Activated CD8-positive, alpha-beta memory T cell treated with anti-CD3 and anti-CD28 coated beads for 4 hours (primary cell): ENCODE data around the gene TSHZ2.
"Not testable (repeated sequence)": the region's sequence is repeated elsewhere in the genome, so short reads cannot be mapped to it uniquely, and the experiment has no call there.

Experiments used
- DNase-seq, 2 donors: peaks; one replicate each; pipeline ENCODE4 v3.0.0-alpha.2; 2020; ENCODE audit warnings: low read depth in 2 of 2

TSHZ2 gene

DNA sequence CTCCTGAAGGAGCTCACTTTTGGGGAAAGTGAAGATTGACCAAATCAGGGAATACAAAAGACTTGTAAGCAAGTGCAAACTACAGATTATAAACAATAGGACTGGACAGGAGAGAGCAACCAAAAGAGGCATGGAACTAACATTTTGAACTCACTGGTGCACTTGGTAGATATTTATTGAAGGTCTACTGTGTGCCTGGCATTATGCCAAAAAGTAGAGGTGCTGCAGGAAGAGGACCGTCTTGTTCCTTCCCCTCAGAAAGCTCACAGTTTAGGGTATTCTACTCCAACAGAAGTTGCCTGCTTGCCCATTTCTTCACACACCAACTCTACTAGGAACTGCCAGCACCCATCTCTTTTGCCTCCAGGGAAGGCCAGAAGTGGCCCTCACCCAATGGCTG lies 10.0 kb upstream of the TSHZ2 start:
- no peak for DNase-seq

DNA sequence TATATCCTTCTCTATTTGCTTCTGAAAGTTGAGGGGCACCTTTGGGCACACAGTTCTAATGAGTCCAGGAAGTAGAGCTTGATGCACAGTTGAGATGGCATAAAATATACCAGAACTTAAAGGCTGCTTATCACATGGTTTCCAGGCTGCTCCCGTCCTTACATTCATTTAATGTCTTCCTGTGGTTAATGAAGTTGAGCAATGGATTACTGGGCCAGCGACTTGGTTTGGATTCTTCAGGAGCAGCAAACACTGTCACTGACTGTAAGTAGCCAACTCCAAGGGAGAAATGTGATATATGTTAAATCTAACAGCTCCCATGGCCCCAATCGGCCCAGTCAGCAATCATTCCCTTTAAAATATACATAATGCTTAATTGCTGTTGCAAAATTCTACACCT lies 9.0 kb upstream of the TSHZ2 start:
- no peak for DNase-seq

DNA sequence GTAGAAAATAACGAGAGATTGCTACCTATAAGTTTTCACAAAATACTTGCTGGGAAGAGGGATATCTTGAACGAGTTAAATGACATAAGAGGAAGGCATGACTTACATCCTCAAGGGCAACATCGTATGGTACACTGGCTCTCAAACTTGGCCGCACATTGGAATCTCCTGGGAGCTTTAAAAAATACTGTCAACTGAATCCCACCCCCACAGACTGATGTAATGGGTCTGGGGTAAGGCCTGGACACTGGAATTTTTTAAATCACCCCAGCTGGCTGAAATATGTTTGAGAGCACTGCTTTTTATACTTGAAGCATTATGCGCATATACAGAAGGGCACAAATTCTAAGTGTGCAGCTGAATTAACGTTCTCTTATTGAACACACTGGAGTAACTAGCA lies 8.0 kb upstream of the TSHZ2 start:
- no peak for DNase-seq

DNA sequence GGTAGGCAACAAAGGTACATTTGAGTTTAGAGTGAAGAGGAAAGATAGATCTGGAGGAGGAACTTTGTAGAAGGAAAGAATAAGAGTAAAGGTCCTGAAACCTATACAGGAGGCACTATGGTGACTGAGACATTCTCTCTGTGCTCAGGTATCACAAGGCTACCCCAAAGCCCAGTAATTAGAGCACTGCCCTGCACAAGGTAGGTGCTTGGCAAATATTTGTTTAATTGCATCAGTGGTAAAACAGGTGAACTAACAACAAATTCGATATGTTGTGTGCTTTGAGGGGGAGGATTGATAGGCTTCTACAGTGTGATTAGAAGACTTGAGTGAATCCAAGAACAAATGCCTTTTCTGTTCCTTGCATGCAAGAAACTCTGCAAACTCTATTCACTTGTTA lies 6.8 kb upstream of the TSHZ2 start:
- no peak for DNase-seq

DNA sequence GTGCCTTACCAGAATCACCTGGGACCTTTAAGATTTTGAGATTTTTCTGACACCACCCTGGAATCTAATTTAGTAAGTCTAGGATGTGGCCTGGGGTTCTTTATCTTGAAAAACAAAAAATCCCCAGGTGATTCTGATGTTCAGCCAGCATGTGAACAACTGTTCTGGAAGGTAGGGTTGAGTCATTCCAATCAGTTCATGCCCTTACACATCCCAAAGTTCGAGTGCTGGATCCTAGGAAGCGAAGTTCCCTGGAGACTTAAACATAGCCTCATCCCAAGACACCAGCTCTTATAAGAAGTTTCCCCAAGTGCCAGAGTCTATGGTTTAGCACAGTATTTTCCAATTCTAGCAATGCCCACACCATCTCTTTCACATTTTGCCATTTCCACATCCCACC lies 6.3 kb upstream of the TSHZ2 start:
- DNase-seq, result no peak

DNA sequence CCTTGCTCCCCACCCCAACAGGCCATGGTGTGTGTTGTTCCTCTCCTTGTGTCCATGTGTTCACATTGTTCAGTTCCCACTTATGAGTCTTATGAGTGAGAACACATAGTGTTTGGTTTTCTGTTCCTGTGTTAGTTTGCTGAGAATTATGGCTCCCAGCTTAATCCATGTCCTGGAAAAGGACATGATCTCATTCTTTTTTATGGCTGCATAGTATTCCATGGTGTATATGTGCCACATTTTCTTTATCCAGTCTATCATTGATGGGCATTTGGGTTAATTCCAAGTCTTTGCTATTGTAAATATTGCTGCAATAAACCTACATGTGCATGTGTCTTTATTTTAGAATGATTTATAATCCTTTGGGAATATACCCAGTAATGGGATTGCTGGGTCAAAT lies 5.6 kb upstream of the TSHZ2 start:
- DNase-seq, result not testable (repeated sequence)

DNA sequence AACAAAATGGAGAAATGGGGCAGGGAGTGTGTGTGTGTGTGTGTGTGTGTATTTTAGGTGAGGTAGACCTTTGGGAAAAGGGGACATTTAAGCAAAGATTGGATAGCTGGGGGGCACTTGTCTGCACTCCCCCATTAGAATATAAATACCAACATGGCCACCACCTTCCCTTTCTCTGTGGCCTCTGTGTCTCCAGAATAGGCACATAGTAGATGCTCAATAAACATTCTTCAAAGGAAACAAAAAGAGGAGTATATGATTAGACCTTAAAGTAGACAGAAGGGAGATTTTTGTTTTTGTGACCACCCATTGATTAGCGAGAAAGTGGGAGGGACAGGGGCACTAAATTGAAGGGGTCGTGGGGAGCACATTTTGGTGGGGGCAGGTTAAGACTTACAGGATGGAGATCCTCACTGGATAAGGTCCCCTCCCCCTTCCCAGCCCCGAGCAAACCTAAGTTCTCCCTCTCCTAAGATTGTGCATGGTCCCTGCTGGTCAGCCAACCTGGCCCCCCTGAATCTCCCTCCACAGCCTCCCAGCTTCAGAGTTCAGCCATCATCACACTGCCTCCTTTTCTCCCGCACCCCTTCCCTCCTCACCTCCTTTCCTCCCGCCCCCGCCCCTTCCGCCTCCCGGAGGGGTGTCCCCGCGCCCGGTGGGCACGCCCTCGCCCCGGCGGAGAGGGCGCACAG lies 514 bp upstream of the TSHZ2 start:
- no peak for DNase-seq

DNA sequence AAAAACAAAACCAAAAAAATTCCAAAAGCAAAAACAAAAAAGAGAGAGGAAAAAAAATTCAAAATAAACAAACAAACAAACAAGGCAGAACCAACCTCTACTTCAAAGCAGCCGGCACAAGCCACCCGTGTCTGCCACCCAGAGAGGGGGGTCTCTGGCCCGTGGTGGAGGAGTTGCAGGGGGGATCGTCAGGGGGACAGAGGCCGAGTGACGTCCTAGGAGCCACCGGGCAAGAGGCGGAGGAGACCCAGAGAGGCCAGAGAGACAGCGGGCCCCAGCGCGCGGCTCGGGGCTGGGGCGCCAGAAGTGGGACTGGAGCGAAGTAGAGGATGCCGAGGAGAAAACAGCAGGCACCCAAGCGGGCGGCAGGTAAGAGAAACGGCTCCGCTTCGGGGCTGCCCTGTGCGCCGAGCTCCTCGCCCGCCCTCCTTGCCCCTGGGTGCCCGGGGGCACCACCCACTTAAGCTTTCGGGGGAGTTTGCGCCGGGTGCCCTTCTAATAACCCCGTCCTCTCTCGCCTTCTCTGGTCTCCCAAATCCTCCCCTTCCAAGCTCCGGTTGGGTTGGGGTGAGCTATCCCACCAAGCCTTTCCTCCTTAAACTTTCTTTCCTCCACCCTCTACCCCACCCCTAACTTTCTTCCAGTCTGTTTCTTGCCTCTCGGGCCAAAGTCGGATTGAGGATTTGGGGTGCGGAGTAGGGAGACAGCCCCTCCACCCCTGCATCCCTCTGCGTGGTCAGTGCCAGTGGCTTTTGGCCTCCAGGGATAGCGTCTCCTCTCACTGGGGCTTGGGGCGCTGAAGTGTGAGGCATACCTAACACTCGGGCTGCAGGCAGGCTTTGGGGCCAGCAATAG lies 1.0 kb downstream of the TSHZ2 start:
- no peak for DNase-seq

DNA sequence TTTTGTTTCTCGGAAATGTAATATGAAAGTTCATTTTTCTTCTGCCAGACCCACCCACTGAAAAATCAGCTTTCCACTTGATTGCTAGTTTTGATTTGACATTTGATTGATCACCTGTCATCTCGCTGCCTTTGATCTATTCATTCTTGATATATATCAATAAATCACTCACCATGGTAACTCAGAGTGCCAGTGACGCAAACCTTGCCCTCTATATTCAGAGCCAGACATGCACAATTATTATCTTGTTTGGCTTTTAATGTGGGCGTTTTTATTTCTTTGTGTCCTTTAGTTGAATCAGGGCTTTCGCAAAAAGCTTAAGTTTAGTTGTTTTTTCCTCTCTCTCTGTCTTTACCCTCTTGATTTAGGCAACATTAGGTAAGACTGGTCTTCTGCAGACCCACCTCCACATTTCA lies 2.0 kb downstream of the TSHZ2 start:
- no peak for DNase-seq

DNA sequence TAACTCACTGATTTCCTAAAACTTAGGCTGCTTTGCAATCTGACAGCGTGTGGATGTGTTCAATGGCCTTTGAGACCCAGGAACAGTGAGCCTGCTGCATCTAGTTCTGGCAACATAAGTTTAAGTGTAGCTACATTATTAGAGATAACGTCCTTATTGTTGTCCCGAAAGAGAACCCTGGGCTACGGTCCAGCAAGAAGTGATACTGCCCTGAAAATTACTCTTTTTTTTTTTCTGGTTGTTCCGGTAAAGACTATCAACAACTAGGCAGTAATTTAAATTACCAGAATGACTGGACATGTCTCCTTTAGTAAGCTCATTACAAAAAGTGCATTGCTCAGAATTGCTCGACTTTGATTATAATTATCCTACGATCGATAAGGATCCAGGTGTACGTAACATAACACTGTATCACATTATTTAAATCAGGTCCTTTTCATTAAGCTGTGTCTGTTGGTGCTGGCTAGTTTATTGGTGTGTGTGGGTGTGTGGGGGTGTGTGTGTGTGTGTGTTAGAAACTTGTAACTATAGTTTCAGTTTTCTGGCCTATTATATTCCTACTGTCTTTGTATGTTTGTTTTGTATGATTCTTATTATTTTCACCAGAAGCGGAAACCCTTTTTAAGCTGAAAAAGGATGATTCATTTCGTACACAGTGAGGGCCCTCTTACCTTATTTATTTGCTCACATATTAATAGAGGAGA lies 3.0 kb downstream of the TSHZ2 start:
- DNase-seq, result no peak

DNA sequence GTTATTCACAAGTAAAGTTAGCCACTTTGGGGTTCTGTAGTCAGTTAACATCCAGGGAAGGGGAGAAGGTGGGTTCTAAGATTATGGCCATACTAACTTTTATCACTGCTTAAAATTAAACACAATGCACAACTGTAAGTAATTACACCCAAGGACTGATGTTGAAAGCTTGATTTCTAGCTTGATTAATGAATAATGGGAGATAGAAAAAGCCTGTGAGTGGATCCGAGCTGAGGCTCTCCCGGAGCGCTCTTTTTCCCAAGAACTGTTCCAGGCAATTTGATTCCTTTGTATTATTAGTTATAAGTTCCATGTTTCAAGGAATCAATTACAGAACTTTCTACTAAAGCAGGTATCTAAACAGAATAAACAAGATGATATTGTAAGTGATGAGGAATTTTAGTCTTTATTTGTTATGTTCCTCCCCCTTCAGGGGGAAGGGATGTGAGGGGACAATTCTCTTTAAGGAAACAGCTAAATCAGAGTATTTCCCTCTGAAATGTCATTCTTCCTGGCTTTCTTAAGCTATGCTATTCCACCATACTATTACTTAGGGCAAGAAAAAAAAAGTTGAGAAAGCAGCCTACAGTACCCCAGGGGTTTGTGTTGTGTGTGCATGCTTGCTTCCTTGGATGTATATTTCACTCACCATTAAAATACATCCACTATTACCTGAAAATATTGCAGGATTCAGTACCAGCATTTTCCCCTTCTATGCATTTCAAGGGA lies 3.8 kb downstream of the TSHZ2 start:
- DNase-seq, result no peak

DNA sequence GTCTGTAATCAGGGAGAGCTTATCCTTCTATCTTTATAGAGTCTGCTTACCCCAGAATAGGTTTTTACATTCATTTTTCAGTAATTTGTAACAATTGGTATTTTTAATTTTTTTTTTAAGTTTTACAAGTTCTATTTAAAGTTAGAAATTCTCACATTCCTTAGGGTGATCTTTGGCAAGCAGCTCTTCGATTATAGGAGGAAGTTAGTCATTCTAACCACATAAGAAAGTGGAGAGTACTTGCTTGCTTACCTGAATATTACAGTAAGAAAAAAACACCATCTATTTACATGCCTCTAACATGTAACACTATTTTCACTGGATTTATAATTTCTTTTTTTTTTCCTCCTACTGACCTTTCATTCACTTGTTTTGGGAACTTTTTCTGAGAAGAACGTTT lies 6.7 kb downstream of the TSHZ2 start:
- DNase-seq, result no peak

DNA sequence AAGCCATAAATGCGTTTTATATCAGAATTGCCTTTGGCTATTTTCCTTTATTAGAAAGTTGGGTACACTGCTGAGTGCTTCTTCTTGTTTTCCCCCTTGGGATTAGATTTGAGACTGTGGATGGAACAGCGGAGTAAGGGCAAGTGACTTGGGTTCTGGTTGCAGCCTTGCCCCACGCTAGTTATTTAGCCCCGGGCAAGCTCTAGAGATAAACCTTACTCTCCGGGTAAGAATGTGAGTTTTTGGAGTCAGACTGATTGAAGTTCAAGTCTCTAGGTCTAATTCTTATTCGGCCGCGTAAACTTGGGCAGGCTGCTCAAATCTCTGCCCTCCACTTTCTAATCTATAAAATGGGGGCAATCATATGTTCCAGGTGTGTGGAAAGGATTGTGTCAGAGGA lies 8.9 kb downstream of the TSHZ2 start:
- no peak for DNase-seq

DNA sequence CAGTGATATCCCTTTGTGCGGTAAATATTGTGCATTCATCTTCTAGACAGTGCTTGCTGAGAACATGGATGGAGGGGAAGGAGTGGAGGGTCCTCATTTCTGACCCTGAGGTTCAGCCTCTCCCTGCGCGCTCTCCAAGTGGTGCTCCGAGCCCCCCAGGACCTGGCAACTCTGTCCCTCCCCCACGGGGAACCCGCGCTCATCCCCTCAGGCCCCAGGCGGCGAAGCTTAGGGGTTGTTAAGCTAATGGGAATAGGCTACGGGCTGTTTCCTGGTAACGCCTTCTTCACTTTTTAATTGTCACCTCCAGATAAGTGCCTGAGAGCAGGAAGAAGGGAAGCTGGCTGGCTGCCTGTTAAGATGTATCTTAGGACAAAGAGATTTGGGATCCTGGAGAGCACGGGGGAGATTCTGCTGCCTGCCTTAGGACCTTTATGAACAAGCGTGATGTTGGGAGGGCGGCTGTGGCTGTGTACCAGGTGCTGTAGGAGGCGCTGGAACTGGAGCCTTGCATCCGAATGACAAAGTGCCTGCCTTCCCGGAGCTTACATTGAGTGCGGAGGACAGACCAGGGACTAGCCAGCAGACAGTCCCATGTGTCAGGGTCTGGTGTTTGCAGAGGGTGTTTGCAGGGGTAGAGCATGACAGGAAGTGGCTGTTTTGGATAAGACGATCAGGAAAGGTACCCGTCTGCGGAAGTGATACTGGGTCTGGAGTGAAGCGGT lies 11.7 kb downstream of the TSHZ2 start:
- no peak for DNase-seq

DNA sequence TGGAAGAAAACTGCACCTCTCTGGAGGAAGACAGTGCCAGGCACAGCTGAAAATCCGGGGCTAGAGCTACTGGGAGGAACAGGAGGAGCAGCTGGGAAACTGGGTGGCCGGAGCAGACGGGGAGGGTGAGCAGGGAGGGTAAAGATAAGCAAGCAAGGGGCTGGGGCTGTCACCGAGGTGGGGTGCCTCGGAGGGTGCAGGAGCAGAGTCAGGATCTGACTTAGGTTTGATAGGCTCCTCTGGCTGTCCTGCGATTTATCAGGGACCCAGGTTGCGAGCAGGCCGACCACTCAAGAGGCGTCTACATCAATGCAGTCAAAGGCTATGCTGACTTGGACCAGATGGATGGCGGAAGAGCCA lies 12.3 kb downstream of the TSHZ2 start:
- no peak for DNase-seq

DNA sequence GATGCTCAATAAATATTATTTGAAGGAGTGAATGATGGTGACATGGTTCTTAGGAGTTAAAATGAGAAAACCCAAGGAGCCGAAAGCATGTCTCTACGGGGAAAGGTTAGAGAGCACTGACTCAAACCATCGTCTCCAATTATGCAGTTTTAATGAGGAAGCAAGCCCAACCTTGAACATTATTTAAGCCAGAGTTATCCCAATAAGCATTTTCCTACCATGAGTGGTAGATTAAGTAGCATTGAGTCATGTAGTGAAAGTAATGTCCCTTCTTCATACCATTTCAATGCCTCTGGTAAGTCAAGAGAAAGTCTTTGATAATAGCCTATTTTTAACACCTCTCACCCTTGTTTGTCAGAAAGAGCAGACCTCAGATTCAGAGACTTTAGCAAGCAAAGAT lies 13.5 kb downstream of the TSHZ2 start:
- DNase-seq, result no peak

DNA sequence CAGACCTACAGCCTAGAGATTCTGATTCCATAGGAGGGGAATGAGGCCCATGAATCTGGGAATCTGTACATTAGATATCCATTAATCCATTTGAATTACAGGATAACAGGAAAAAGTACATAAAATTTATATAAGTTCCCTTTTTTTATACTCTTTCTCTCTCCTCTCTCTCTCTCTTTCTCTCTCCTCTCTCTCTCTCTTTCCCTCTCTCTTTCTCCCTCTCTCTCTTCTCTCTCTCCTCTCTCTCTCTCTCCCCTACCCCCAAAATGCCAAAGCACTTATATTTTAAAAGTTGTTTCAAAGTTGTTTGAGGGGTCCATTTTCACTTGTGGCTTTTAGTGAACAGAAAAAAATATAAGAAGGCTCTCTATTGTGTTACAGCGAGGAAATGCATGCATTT lies 15.1 kb downstream of the TSHZ2 start:
- no peak for DNase-seq

DNA sequence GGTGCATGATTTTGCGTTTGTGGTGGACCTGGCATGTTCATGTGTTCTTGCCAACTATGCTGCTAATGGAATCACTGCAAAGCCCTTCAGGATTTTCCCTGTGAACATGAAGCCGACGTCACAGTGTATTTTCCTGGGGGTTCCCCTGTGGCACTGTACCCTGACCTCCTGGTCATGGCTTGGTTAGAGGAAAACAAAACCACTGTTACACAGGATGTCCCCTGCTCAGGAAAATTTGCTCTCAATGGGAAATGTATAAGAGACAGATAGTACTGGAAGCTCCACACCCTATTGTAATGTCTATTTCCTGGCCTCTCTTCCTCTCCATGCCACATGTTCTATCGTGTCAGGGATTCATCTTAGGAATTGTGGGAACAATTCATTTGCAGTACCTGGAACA lies 19.7 kb downstream of the TSHZ2 start:
- DNase-seq, result no peak

DNA sequence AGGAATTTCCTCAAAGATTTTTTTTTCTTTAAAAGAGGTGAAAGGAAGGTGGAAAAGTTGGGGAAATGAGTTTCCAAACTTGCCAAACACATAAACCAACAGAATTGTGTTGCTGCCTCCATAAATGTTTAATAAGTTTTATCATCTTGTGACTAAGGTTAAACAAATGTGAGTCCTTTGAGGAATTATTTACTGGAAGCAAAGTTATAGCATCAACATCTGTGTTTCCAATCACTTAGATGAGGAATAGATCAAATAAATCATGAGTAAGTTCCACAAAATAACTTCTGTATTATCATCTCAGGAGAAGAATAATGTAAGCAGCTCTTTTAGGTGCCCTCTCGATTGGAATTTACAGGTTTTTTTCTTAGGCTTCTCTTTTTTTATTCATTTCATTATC lies 20.5 kb downstream of the TSHZ2 start:
- no peak for DNase-seq

DNA sequence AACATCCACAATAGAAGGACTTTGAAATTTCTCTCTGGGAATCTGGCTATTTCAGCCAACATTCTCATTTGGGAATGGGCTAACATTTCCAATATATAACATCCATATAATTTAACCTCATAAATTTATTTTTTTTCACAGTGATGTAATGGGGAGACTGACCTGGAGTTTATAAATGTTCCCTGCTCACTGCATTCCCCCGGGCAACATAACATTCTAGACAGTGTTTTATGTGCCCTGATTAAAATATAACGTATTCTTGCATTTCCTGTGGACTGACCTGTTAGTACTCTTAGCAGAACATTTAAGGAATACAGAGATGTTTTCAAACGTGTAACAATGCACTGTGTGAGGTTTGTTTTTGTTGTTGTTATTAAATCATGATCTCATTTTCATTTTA lies 20.9 kb downstream of the TSHZ2 start:
- DNase-seq, result no peak

DNA sequence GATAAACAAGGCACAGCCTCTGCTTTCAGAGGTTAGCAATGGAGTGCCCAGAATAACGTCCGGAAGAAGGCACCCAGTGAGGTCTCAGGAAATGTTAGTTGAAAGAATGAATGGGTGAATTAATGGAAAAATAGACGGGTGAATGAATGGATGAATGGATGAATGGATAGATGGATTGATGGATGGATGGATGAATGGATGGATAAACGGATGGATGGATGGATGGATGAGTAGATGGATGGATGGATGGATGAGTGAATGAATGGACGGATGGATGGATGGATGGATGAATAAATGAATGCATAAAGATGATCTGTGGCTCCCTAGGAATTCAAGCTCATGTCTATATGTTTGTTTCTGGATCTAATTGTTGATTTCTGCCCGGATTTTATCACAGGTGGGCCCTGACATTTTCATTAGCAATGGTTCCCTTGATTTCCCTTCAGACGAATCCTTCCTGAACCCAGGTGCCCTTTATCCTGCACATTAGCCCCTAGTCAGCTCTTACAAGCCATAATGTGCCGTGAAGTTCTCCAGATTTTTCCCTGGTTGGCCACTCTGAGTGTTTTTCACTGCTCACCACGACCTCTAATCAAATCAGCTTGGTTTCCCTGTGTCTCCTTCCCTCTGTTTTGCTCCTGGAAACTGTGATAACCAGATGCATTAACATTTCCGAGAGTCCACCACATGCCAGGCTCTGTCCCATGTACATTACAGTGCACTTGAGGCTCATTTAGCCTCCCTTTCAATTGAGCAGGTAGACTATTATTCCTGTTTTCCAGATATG lies 22.2 kb downstream of the TSHZ2 start:
- DNase-seq, result no peak
